ENCODE data around the gene ADAM10.

The ADAM10 gene

DNA sequence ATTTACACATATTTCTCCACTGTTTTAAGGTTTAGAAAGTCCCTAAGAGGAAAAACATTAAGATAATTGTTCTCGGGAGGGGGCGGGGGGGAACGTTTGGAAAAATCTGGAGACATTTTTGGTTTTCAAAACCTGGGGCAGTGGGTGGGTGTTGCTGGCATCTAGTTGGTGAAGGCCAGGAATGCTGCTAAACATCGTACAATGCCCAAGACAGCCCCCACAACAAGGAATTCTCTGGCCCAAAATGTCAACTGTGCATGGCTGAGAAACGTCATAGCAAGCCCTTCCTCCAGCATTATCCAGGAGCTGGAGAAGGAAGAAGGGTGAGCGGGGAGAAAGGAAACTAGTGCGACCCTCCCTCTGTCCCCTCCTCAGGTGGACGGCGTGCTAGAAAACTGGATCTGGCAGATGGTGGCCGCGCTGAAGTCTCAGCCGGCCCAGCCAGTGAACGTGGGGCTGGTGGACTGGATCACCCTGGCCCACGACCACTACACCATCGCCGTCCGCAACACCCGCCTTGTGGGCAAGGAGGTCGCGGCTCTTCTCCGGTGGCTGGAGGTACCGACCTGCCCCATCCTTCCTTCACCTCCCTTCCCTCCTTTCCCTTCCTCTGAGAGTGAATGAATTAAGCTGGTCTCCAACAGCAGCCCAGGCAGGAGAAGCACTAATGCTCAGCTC is 208.0 kb downstream of the ADAM10 start:
- in situ Hi-C loops (cut with HindIII; ENCODE audit: low sequenced_read_pairs) = no loop called here

- in situ Hi-C loops (cut with HindIII; ENCODE audit: low sequenced_read_pairs) = no loop called here
Observed at GRCh38 chr15:58539548-58539947, 210.0 kb downstream of the ADAM10 start.

DNA sequence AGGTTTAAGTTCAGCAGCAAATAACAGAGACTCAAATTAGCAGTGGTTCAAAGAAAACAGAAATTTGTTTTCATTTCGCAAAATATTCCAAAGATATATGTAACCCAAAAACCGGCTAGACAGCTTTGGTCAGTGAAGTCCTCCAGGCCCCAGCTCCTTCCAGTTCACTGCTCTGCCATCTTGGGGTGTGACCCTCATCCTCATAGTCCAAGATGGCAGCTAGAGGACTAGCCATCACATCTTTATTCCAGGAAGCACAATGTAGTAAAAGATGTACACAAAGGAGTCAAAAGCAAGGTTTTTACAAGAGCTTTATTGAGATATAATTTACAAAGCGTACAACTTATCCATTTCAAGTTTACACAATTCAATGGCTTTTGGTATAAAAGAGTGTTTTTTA is 210.6 kb downstream of the ADAM10 start:
- in situ Hi-C loops (cut with HindIII; ENCODE audit: low sequenced_read_pairs) = no loop called here

Data from endothelial cell of hepatic sinusoid (primary cell).